Retina (tissue), 1 donor: Measurements from ENCODE around the gene NHLRC1.

Experiments
- DNase-seq: peaks from one replicate; pipeline ENCODE4 v3.0.0-alpha.2; 2016

Gene NHLRC1

GRCh38 chr6:18138906-18139305 is 16.4 kb upstream of the NHLRC1 start:
- no peak for DNase-seq

DNA sequence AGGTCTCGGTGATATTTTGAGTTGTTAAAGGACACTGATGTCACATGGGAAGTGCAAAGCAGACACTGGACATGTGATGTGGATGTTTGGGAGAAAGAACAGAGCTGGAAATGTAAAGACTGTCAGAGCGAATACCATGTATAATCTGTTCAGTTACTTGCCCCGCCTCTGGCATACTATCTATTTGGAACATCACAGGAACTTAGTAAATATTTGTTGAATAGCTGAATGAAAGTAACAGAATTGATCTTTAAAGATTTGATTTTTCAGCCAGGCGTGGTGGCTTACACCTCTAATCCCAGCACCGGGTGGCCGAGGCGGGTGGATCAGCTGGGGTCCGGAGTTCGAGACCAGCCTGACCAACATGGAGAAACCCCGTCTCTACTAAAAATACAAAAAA is 13.8 kb upstream of the NHLRC1 start:
- DNase-seq, result no peak

DNA sequence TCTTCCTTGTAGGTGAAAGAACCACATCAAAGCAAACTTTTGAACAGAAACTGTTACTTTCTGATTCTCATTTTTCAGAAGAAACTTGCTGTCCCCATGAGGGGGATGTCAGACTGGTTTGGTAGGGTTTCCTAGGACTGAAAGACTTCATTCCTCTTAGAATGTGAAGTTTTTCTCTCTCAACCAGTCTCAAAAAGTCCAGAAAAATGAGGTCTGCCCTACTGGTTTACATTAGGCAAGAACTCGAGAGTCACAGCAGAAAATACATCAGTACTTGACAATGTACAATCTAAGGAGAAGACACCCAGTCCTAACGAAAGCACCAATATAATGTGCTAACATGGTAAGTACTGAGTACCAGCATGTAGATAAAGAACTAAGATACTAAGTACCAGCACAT is 12.7 kb upstream of the NHLRC1 start:
- DNase-seq, result no peak

DNA sequence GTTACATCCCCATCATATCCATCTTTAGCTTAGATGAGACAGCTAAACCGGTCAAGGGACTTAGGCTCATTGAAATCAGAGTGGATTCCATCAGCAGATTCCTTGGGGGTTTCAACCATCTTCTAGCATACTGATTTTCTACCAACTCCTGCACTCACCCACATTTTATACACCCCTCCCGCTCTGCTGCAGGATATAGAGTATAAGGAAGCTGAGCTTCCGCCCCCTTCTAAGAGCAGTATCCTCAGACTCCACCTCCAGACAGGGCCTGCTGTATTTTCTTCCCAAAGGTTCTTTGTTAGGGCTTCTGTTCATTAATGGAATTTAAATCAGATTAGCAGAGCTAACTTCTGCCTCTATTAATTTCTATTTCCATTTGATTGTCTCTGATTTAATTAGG is 9.9 kb upstream of the NHLRC1 start:
- DNase-seq, result no peak

DNA sequence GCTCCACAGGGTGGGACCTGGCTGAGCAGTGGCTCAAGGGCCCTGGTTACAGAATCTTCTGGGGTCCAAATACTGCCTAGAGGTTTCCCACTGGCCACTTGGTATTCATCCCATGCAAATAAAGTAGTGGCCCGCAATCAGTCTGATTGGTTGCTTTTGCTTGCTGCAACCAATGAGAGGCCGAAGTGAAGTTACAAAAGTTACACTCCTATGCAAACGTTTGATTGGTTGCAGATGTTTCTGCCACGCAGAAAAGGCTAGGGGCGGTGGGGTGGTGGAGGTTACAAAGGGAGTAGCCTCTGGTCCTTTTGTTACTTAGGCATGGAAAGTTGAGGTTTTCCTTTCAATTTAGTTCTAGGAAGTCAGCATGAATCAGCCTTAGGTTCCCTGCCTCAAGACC is 3.6 kb upstream of the NHLRC1 start:
- DNase-seq, result no peak

- no peak for DNase-seq
Observed at GRCh38 chr6:18121580-18122127, 823 bp downstream of the NHLRC1 start.

DNA sequence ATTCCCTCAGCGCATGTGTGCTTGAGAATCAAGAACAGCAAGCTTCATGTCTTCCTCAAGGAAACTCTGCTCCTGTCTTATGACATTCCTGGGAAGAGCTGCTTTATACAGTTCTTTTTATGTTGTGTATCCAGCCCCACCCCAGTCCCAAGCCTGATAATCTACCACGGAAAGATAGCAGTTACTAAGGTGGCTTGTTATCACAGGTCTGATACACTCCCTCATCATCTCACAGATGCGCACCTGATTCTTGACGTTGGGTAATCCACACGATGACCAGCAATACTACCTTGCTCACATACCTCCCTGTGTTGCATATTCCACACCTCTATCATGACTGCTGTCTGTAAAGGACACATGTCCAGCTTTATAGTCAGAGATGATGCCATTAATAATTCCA is 3.2 kb downstream of the NHLRC1 start:
- no peak for DNase-seq

DNA sequence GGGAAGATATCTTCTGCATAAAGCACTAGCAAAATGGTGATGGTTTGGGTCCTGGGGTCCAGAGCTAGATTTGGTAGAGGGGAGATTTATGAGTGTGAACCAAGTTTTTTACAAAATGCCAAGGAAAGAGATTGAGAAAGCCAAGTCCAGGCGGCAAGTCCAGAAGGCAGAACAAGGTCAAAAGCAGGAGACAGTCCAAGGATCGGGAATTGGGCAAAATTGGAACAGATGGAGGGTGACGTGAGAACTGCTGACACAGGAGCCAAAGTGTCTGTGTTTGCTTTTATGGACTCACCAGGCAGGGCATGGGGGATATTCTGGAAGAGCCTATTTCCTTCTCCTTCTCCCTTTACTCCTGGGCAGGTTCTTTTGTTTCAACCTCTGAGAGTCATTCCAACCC is 4.1 kb downstream of the NHLRC1 start:
- DNase-seq, result no peak

DNA sequence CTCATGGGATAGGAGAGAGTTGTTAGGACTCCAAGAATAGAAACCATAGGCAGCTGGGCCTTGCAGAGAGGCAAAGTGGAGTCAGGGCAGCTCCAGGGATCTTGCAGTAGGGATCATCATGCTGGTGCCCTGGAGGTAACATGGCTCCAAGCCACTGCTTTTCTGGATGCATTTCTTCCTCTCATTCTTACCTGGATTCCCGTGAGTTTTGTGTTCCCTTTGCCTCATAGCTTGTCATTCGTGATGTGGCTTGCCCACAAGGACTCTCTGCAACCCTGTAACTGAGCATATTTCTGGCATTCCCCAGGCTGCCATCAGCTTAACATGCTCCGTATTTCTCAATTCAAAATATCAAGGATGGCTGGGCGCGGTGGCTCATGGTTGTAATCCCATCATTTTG is 5.3 kb downstream of the NHLRC1 start:
- no peak for DNase-seq

DNA sequence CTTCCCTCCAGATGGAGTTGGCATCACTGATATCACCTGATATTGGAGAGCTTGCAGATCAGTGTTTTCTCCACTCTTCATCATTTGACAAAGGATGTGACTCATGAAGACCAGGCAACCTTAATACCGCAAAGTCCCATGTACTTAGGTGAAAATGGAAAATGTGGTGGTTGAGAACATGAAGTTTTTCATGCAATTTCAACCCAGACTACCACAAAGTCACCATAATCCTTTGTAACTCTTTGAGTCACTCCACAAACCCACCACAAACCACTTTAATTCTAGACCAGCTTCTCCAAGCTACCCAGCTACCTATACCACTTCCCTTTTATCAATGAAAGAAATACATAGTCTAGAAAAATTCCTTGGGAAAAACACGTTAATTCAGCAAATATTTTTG is 7.1 kb downstream of the NHLRC1 start:
- DNase-seq, result no peak

DNA sequence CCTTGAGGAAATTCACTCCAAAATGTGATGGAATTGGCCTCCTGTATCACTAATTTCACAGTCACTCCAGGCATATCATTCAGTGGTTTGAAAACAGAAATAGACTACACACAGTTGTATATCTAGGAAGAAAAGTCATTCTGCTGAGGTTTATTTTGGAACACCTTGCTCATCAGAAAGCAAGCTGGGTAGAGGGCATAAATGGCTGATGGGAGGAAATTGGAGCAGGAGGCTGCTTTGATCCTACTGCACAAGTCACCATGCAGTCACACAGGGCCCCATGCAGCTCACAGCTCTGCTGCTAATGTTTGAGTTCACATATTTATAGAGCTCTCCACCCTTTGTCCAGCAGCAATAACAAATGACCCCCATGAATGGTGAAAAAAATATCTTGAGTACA is 12.3 kb downstream of the NHLRC1 start:
- DNase-seq, result no peak

- no peak for DNase-seq
Observed at GRCh38 chr6:18107061-18107460, 15.4 kb downstream of the NHLRC1 start.

GRCh38 chr6:18102783-18103509 is 19.5 kb downstream of the NHLRC1 start:
- DNase-seq, result no peak

DNA sequence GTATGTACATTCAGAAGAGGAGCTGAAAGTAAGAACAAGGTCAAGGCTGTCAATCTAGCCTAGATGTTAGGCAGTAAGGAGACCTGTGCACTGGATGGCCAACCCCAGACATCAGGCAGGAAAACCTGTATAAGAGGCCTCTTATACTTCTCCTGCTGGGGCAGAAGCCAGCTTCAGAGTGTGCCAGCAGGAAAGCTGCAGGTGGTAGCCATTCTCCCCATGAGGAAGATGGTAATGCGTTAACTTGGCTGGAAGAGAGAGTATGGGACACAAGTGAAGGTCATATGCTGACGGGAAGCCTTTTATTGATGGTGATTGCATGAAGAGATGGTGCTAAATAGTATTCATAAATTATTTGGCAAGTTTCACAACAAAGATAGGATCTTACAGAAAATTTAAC is 20.6 kb downstream of the NHLRC1 start:
- DNase-seq, result no peak

DNA sequence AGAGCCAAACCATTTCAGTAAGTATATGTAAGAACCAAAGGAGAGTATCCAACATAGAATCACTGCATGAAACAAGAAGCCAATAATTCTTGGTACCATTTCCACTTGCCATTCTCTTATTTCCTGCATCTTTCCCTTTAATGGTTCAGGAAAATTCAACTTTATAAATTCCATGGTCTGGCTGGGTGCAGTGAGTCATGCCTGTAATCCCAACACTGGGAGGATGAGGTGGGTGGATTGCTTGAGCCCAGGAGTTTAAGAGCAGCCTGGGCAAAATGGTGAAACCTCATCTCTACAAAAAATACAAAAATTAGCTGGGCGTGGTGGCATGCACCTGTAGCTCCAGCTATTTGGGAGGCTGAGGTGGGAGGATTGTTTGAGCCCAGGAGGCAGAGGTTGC is 21.2 kb downstream of the NHLRC1 start:
- DNase-seq, result no peak

- DNase-seq, result peak; percentile 34
Observed at GRCh38 chr6:18100296-18100695, 22.2 kb downstream of the NHLRC1 start.

DNA sequence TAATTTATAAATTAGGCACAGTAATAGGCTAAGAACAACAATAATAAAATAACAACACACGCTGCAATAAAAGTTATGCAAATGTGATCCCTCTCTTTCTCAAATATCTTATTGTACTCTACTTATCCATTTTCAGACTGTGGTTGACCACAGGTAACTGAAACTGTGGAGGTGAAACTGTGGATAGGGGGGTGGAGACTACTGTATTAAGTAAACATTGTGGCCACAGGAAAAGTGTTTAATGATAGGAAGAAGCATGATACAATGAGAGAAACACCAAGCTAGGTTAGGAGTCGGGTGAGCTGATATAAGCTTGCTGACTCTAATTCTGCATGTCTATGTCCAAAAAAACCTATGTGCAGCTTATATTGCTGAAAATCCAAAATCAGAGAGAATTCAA is 23.0 kb downstream of the NHLRC1 start:
- no peak for DNase-seq

GRCh38 chr6:18096423-18096822 is 26.1 kb downstream of the NHLRC1 start:
- DNase-seq, result no peak

- DNase-seq, result no peak
Observed at GRCh38 chr6:18091382-18091781, 31.1 kb downstream of the NHLRC1 start.

GRCh38 chr6:18090349-18090786 is 32.1 kb downstream of the NHLRC1 start:
- DNase-seq, result no peak

GRCh38 chr6:18088419-18089296 is 33.8 kb downstream of the NHLRC1 start:
- no peak for DNase-seq

GRCh38 chr6:18087396-18088165 is 34.9 kb downstream of the NHLRC1 start:
- no peak for DNase-seq

DNA sequence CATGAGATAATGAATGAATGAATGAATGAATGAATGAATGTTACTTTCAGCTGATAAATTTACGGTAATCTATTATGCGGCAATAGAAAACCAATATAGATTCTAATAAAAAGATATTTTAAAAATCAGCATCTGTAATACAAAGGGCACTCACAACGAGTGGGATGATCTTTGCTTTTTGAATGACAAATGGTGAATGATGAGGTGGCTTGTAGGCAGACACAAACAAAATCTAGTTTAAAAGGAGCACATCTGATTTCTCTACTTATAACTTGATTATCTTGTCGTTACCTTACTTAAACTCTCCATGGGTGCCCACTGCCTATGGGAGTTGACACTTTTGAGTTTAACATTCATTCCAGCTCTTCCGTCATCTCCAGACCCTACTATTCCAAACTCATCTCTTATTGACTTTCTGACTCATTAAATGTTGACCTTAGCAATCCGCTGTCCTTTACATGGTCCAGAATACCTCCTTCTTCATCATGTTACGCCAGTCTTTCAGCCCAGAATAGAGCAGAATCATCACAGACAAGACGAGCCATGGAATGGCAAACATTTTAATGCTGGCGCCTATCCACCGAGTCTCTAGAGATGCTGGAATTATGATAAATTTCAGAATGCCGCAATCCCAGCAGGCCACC is 41.3 kb downstream of the NHLRC1 start:
- DNase-seq, result no peak
